Muscle layer of colon (tissue), 2 donors: Measurements from ENCODE around the gene TYROBP.

ENCODE experiments used
- H3K27ac ChIP-seq: one replicate; pipeline ENCODE4 v1.7.0; 2013; ENCODE audit warnings: low read depth, mild to moderate bottlenecking, low read length, moderate library complexity
- H3K27me3 ChIP-seq, 2 donors: one replicate each; pipeline ENCODE4 v1.7.0; 2013; ENCODE audit warnings: low read length in 2 of 2, mild to moderate bottlenecking in 2 of 2; ENCODE audit not compliant: insufficient read depth in 2 of 2, control insufficient read depth in 1 of 2
- H3K36me3 ChIP-seq: one replicate; pipeline ENCODE4 v1.7.0; 2013; ENCODE audit warnings: mild to moderate bottlenecking, low read length; ENCODE audit not compliant: insufficient read depth
- H3K4me1 ChIP-seq: one replicate; pipeline ENCODE4 v1.7.0; 2013; ENCODE audit warnings: mild to moderate bottlenecking, low read length; ENCODE audit not compliant: insufficient read depth
- H3K4me3 ChIP-seq, 2 donors: one replicate each; pipeline ENCODE4 v1.7.0; 2013; ENCODE audit warnings: low read length in 2 of 2, low read depth in 1 of 2, mild to moderate bottlenecking in 1 of 2, moderate library complexity in 1 of 2
- H3K9ac ChIP-seq: one replicate; pipeline ENCODE4 v1.7.0; 2013; ENCODE audit warnings: low read length
- H3K9me3 ChIP-seq: one replicate; pipeline ENCODE4 v1.7.0; 2013; ENCODE audit warnings: mild to moderate bottlenecking, low read length
- donor health status: abdominal sarcoma.
- donor health status: Adenocarcinoma of cecum.

The TYROBP gene

DNA sequence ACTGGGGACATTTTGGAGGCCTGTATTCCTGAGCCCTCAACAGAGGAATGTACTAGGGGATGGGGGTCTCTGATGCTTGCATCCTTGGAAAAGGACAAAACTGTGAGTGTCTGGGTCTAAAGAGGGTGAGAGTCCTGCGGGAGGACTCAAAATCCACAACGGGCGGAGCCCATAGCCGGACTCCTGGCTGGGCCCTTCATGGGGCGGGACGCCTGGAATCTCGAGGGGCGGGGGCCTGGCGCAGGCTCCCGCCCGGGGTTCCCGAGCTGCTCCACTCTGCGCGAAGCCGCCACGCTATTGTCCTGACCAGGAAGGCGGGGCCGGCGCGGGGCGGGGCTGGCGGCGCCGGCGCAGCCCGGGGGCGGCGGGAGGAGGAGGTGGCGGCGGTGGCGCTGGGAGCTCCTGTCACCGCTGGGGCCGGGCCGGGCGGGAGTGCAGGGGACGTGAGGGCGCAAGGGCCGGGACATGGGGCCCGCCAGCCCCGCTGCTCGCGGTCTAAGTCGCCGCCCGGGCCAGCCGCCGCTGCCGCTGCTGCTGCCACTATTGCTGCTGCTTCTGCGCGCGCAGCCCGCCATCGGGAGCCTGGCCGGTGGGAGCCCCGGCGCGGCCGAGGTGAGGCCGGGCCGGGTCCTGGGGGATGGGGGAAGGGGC lies 39.8 kb downstream of the TYROBP start, which contains the start of gene APLP1:
APLP1 (plus strand) TSS at position 403 of the 651 bp plus-strand sequence; CDS start at position 466, 63 bp downstream.
- Histone ChIP-seq H3K4me1 (peaks cover 15% of the 10 kb centered on the region), H3K27me3 (peaks cover 29 to 48% of the 10 kb centered on the region in 2 donors), H3K9ac (no peak within 1 kb of the TSS), H3K4me3 (peak within 1 kb of the TSS in 1 of 2 donors; percentile 45), H3K27ac (no peak within 1 kb of the TSS), H3K9me3 (no peaks in the 10 kb centered on the region), H3K36me3 (no peaks in the 10 kb centered on the region)

DNA sequence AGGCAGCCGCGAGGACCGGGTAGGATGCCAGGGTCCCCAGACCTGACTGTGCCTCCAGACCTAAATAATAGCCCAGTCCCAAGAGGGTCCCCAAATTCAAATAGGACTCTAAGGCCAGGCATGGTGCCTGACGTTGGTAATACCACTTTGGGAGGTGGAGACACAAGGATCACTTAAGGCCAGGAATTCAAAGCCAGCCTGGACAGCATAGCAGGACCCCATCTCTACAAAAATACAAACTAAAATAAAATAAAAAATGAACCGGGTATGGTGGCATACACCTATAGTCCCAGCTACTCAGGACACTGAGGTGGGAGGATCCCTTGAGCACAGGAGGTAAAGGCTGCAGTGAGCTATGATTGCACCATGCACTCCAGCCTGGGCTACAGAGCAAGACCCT lies 45.1 kb downstream of the TYROBP start:
- H3K36me3 ChIP-seq, result no peaks in the 10 kb centered on the region
- H3K9ac ChIP-seq, result no peak overlapping the region
- H3K4me1 ChIP-seq, result no peaks in the 10 kb centered on the region
- H3K27me3 ChIP-seq, result peaks cover 0 to 57% of the 10 kb centered on the region in 2 donors
- H3K27ac ChIP-seq, result no peak overlapping the region
- no peaks in the 10 kb centered on the region for H3K9me3 ChIP-seq
- H3K4me3 ChIP-seq, result no peak overlapping the region

DNA sequence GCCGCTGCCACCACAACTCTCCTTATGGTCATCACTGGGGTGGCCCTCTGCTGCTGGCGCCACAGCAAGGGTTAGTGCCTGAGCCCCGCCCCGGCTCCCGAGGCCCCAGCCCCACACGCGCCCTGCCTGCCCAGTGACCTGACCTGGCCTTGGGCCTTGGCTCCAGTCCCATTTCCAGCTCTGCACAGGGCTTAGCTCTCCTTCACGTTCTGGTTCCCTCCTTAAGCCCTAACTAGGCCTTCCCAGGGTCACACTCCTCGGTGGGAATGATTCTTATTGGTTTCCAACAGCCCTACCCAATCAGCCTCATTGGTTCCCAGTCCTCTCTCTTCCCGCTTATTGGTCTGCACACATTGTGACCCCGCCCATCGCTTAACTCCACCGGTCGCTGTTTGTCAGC lies 45.6 kb downstream of the TYROBP start:
- Histone ChIP-seq H3K36me3 (no peaks in the 10 kb centered on the region), H3K4me3 (no peak overlapping the region), H3K4me1 (no peaks in the 10 kb centered on the region), H3K27me3 (peaks cover 0 to 59% of the 10 kb centered on the region in 2 donors), H3K9ac (no peak overlapping the region), H3K27ac (no peak overlapping the region), H3K9me3 (no peaks in the 10 kb centered on the region)

DNA sequence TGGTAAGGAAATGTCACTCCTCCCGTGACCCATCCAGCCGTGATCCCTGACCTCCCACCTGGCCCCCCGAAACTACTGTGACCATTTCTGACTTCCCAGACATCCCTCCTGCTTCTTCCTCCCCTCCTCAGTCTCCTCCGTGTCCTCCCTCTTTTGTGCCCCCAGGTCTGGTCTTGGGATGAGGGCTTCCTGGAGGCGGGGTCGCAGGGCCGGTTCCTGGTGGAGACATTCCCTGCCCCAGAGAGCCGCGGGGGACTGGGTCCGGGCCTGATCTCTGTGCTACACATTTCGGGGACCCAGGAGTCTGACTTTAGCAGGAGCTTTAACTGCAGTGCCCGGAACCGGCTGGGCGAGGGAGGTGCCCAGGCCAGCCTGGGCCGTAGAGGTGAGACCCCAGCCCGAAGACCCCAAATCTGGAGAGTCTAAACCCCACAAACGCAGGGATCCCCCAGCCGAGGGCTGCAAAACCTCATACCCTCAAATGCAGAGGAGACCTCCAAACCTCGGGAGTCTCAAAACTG lies 46.4 kb downstream of the TYROBP start:
- H3K36me3 ChIP-seq, result no peaks in the 10 kb centered on the region
- H3K4me1 ChIP-seq, result peaks cover 3% of the 10 kb centered on the region
- no peaks in the 10 kb centered on the region for H3K9me3 ChIP-seq
- H3K4me3 ChIP-seq, result no peak overlapping the region
- peaks cover 0 to 59% of the 10 kb centered on the region in 2 donors for H3K27me3 ChIP-seq
- no peak overlapping the region for H3K27ac ChIP-seq
- H3K9ac ChIP-seq, result no peak overlapping the region

DNA sequence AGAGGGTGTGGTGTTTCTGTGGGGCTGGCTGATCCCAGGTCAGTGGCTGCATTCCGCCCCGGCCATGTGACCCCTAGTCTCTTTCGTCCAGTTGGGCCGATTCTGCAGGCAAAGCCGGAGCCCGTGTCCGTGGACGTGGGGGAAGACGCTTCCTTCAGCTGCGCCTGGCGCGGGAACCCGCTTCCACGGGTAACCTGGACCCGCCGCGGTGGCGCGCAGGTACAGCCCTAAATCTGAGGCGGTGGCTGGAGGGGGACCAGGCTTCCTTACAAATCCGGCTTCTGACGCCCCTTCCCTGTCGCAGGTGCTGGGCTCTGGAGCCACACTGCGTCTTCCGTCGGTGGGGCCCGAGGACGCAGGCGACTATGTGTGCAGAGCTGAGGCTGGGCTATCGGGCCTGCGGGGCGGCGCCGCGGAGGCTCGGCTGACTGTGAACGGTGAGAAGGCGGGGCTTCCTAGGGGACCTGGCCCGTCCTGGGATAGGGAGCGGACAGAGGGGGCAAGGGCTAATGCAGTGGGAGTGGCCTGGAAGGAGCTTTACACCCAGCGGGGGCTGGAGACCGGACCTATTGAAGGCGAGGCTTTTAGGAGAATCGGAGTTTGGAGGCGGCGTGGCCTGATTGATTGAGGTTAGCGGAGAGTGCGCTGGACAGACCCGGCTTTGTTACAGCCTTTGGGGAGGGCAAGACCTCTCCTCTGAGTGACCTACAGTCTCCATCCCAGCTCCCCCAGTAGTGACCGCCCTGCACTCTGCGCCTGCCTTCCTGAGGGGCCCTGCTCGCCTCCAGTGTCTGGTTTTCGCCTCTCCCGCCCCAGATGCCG lies 47.1 kb downstream of the TYROBP start:
- H3K4me3 ChIP-seq, result no peak overlapping the region
- H3K27ac ChIP-seq, result no peak overlapping the region
- H3K36me3 ChIP-seq, result no peaks in the 10 kb centered on the region
- H3K9me3 ChIP-seq, result no peaks in the 10 kb centered on the region
- H3K9ac ChIP-seq, result no peak overlapping the region
- peaks cover 4% of the 10 kb centered on the region for H3K4me1 ChIP-seq
- peaks cover 6 to 62% of the 10 kb centered on the region in 2 donors for H3K27me3 ChIP-seq

DNA sequence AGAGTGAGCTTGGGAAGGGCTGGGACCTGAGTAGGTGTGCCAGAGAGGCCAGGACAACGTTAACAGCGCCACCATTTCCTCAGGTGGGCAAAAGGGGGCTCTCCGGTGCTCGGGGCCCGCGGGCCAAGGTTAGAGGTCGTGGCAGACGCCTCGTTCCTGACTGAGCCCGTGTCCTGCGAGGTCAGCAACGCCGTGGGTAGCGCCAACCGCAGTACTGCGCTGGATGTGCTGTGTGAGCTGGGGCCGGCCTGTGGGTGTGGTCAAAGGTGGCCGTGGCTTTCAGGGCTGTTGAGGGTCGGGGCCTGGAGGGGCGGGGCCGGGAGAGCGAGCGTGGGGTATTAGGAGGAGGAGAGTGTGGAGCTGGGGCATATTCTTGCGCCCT lies 47.7 kb downstream of the TYROBP start:
- Histone ChIP-seq H3K27me3 (peaks cover 12 to 68% of the 10 kb centered on the region in 2 donors), H3K27ac (no peak overlapping the region)

DNA sequence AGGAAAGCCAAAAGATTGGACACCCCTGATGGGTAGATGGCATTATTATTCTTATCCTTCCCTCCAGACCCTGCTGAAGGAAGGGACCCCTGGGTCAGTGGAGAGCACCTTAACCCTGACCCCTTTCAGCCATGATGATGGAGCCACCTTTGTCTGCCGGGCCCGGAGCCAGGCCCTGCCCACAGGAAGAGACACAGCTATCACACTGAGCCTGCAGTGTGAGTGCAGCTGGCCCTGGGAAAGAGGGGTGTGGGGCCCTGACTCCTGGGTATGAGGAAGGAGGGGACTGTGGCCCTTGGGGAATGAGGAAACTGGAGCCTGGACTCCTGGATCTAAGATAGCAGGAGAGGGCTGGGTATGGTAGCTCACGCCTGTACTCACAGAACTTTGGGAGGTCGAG lies 48.7 kb downstream of the TYROBP start:
- Histone ChIP-seq H3K4me1 (peaks cover 4% of the 10 kb centered on the region), H3K4me3 (no peak overlapping the region), H3K9me3 (no peaks in the 10 kb centered on the region), H3K9ac (no peak overlapping the region), H3K36me3 (no peaks in the 10 kb centered on the region), H3K27ac (no peak overlapping the region), H3K27me3 (peaks cover 20 to 74% of the 10 kb centered on the region in 2 donors)

More for the DNA sequence above, 47.7 kb downstream of the TYROBP start:
- H3K9ac ChIP-seq, result no peak overlapping the region
- H3K36me3 ChIP-seq, result no peaks in the 10 kb centered on the region
- H3K9me3 ChIP-seq, result no peaks in the 10 kb centered on the region
- no peak overlapping the region for H3K4me3 ChIP-seq
- H3K4me1 ChIP-seq, result peaks cover 4% of the 10 kb centered on the region

DNA sequence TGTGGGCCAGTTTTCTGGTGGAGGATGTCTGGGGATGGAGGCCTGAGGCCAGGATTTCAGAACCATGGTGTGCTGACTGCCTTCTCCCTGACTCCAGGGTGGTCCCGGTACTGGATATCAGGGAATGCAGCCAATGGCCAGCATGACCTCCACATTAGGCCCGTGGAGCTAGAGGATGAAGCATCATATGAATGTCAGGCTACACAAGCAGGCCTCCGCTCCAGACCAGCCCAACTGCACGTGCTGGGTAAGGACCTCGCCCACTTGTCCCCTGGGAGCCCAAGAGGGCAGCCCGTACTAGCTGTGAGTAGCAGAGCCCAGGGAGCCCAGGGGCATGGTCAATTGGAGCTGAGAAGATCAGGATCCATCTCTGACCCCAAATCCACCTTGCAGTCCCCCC lies 49.8 kb downstream of the TYROBP start:
- Histone ChIP-seq H3K4me1 (peaks cover 4% of the 10 kb centered on the region), H3K27ac (no peak overlapping the region), H3K9me3 (no peaks in the 10 kb centered on the region), H3K36me3 (no peaks in the 10 kb centered on the region), H3K27me3 (peaks cover 20 to 81% of the 10 kb centered on the region in 2 donors), H3K4me3 (no peak overlapping the region), H3K9ac (no peak overlapping the region)

DNA sequence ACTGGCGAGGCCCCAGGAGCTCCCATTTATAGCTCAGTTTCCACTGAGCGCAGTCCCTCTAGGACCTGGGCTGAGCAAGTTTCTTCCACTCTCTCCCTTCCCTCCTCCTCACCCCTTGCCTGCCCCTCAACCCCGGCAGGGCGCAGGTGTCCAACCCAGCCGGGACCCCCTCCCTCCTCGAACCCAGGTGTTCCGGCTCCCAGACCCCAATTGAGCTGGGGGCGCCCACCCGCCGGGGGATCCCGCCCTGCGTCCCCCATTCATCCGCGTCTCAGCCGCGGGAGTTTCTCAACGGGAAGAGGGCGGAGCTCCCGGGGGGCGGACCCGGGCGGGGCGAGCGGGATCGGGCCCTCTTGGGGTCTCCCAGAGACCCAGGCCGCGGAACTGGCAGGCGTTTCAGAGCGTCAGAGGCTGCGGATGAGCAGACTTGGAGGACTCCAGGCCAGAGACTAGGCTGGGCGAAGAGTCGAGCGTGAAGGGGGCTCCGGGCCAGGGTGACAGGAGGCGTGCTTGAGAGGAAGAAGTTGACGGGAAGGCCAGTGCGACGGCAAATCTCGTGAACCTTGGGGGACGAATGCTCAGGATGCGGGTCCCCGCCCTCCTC lies 51.4 kb downstream of the TYROBP start, which contains the start of gene KIRREL2:
KIRREL2 (plus strand) TSS at position 366 of the 604 bp plus-strand sequence; CDS start at position 575, 209 bp downstream.
- peaks cover 20 to 80% of the 10 kb centered on the region in 2 donors for H3K27me3 ChIP-seq
- peaks cover 4% of the 10 kb centered on the region for H3K4me1 ChIP-seq
- H3K9me3 ChIP-seq, result no peaks in the 10 kb centered on the region
- no peaks in the 10 kb centered on the region for H3K36me3 ChIP-seq
- H3K27ac ChIP-seq, result no peak within 1 kb of the TSS
- H3K9ac ChIP-seq, result no peak within 1 kb of the TSS
- peak within 1 kb of the TSS in 1 of 2 donors; percentile 25 for H3K4me3 ChIP-seq
